ENCODE results near the gene C17orf67. TPM values are rescaled to one million over a fixed set of nuclear protein-coding genes. Genes with fewer than 3 reads are reported as not detected.
A peak's percentile ranks its signal among the peaks of the same experiment; 100 is the strongest.

C17orf67 gene
- total and polyA plus RNA-seq, 2 of the 8 experiments (the other 6 are each of a cell fraction or from before 2014, with no cell fraction given) = 0.67 to 2.2 TPM

- TF ChIP-seq RXRA (IDR thresholded peaks at IDR 0.05; ENCODE audit: insufficient read depth, low read depth, low read length) (no peak), TCF12 (IDR thresholded peaks at IDR 0.05; ENCODE audit: low read depth, low read length) (no peak), ATF3 (IDR thresholded peaks at IDR 0.05; ENCODE audit: insufficient read depth, low read depth, low read length) (no peak), GTF2F1 (IDR thresholded peaks at IDR 0.05; ENCODE audit: borderline replicate concordance, low read depth, low read length) (no peak), KDM5A (IDR thresholded peaks at IDR 0.05; ENCODE audit: low read length) (no peak), CREB1 (IDR thresholded peaks at IDR 0.05) (no peak), CTCF (IDR thresholded peaks at IDR 0.05; ENCODE audit: control extremely low read depth in 1 of 3, insufficient read depth in 1 of 3, low read depth in 1 of 3, low read length in 3 of 3) (no peak), RFX5 (IDR thresholded peaks at IDR 0.05; ENCODE audit: borderline replicate concordance, low read depth, low read length) (no peak), JUN (IDR thresholded peaks at IDR 0.05; ENCODE audit: low read depth, low read length) (no peak), CTBP2 (IDR thresholded peaks at IDR 0.05; ENCODE audit: borderline replicate concordance, insufficient read depth, insufficient read length, low read length) (peak; percentile 27), EGR1 (IDR thresholded peaks at IDR 0.05; ENCODE audit: borderline replicate concordance, low read depth, low read length) (peak; percentile 60; the same call in 1 of the 2 replicates), SP2 (IDR thresholded peaks at IDR 0.05; ENCODE audit: low read length) (no peak), SIRT6 (IDR thresholded peaks at IDR 0.05; ENCODE audit: low read length) (no peak), PHF8 (conservative IDR thresholded peaks at IDR 0.05; ENCODE audit: low read depth, low read length) (peak; percentile 50), E2F6 (IDR thresholded peaks at IDR 0.05) (peak; percentile 41), ASH2L (IDR thresholded peaks at IDR 0.05; ENCODE audit: low read length) (peak; percentile 88), MAX (IDR thresholded peaks at IDR 0.05) (peak; percentile 78), CBX8 (IDR thresholded peaks at IDR 0.05; ENCODE audit: borderline replicate concordance, low read depth, low read length) (no peak)
Observed at GRCh38 chr17:56833809-56834379, at the start of gene C17orf67, which contains the start of gene DGKE (continued).

Measured in H1 (cell line).